Skin epidermis (tissue), 12 donors: ENCODE data around the gene GGT5.

ENCODE experiments used
- H3K27ac ChIP-seq, 21 experiments: fragments of 200-600 bp; sonication (generic) in 11 of 21; one replicate each; pipeline ENCODE4 v1.5.0; 2020; ENCODE audit warnings: mild to moderate bottlenecking in 3 of 21, inconsistent platforms in 2 of 21, moderate library complexity in 2 of 21
- H3K4me3 ChIP-seq, 7 experiments: fragments of 200-600 bp; sonication (generic) in 2 of 7; one replicate each; pipeline ENCODE4 v1.5.0; 2020; ENCODE audit warnings: inconsistent platforms in 2 of 7, mild to moderate bottlenecking in 2 of 7, moderate library complexity in 1 of 7

Gene GGT5

GRCh38 chr22:24176630-24177029, 68.3 kb downstream of the GGT5 start:
- Histone ChIP-seq H3K27ac (peak overlapping the region in 2 of 21 experiments; percentile 21 to 49), H3K4me3 (no peak overlapping the region)

GRCh38 chr22:24176040-24176439, 68.8 kb downstream of the GGT5 start:
- H3K4me3 ChIP-seq: no peak overlapping the region
- H3K27ac ChIP-seq: peak overlapping the region in 2 of 21 experiments; percentile 35 to 52

- Histone ChIP-seq H3K4me3 (no peak overlapping the region), H3K27ac (peak overlapping the region in 7 of 21 experiments; percentile 34 to 52 (median 37))
Observed at GRCh38 chr22:24175160-24175808, 69.6 kb downstream of the GGT5 start.

GRCh38 chr22:24171822-24172221, 73.1 kb downstream of the GGT5 start:
- Histone ChIP-seq H3K27ac (peak overlapping the region in 1 of 21 experiments; percentile 43), H3K4me3 (no peak overlapping the region)

GRCh38 chr22:24170632-24171031, 74.2 kb downstream of the GGT5 start:
- H3K27ac ChIP-seq: no peak overlapping the region

GRCh38 chr22:24170188-24170587, 74.7 kb downstream of the GGT5 start:
- Histone ChIP-seq H3K27ac (no peak overlapping the region), H3K4me3 (no peak overlapping the region)

More at GRCh38 chr22:24170632-24171031, 74.2 kb downstream of the GGT5 start:
- no peak overlapping the region for H3K4me3 ChIP-seq
